ENCODE results near the gene DDIT3. TPM values are rescaled to one million over a fixed set of nuclear protein-coding genes. Genes with fewer than 3 reads are reported as not detected.
A peak's percentile ranks its signal among the peaks of the same experiment; 100 is the strongest.

Gene DDIT3
- total RNA-seq, 1 experiment from 2014 or later = 14.1 TPM

DNA sequence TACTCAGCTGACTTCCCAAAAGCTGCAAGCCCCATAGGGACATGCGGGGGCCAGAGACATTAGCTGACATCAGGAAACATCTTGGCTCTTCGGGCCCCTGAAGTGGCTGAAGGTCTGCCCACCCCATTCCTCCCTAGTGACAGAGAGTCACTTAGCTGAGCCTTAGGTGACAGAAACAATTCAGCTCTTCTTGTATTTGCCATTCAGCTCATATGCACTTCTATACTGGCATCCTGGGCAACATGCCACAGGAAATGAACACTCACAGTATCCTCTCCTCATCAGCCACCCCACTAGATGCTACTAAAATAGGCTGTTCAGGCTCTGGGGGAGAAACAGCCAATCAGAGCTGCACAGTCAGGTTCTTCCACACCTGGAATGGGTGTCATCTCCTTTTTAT lies 23.3 kb upstream of the DDIT3 start:
- Mint-ChIP-seq H3K9me3 (no peaks in the 10 kb centered on the region), H3K36me3 (ENCODE audit: insufficient read depth in 1 of 3, low read depth in 3 of 3) (peaks cover 0 to 41% (median 32%) of the 10 kb centered on the region in 3 experiments; a peak in 6 of 7 replicates), H3K27ac (peak overlapping the region in 1 of 3 experiments; percentile 57; a peak in 1 of 7 replicates), H3K27me3 (ENCODE audit: low read depth) (peaks cover 8% of the 10 kb centered on the region), H3K4me3 (no peak overlapping the region; a peak in 1 of 5 replicates), H3K4me1 (peaks cover 17 to 23% of the 10 kb centered on the region in 2 experiments)
- H3K18ac ChIP-seq (ENCODE audit: insufficient read length, low read depth, low read length) = no peak overlapping the region
- H3K4me1 ChIP-seq (ENCODE audit: insufficient read depth, low read length) = peaks cover 7% of the 10 kb centered on the region
- H4K5ac ChIP-seq (ENCODE audit: insufficient read length, low read depth, low read length) = no peak overlapping the region
- H3K4me2 ChIP-seq (ENCODE audit: insufficient read depth, insufficient read length, low read length) = no peak overlapping the region
- H3K79me1 ChIP-seq (ENCODE audit: insufficient read depth, low read depth, low read length, poor library complexity, severe bottlenecking) = peaks cover 14% of the 10 kb centered on the region
- no peak overlapping the region for H3K23ac ChIP-seq (ENCODE audit: insufficient read length, low read depth, low read length)
- no peak overlapping the region for H2BK5ac ChIP-seq (ENCODE audit: insufficient read length, low read length)
- H3K9me3 ChIP-seq (ENCODE audit: control insufficient read depth, low read depth, low read length) = no peaks in the 10 kb centered on the region
- no peak overlapping the region for H2BK12ac ChIP-seq (ENCODE audit: insufficient read length, low read depth, low read length)
- no peak overlapping the region for H4K8ac ChIP-seq (replicated peaks; ENCODE audit: insufficient read length, low read depth, low read length)
- no peak overlapping the region for H4K91ac ChIP-seq (ENCODE audit: insufficient read length, low read depth, low read length)
- no peak overlapping the region for H2AFZ ChIP-seq (ENCODE audit: low read length)
- TF ChIP-seq, protein P1, sequence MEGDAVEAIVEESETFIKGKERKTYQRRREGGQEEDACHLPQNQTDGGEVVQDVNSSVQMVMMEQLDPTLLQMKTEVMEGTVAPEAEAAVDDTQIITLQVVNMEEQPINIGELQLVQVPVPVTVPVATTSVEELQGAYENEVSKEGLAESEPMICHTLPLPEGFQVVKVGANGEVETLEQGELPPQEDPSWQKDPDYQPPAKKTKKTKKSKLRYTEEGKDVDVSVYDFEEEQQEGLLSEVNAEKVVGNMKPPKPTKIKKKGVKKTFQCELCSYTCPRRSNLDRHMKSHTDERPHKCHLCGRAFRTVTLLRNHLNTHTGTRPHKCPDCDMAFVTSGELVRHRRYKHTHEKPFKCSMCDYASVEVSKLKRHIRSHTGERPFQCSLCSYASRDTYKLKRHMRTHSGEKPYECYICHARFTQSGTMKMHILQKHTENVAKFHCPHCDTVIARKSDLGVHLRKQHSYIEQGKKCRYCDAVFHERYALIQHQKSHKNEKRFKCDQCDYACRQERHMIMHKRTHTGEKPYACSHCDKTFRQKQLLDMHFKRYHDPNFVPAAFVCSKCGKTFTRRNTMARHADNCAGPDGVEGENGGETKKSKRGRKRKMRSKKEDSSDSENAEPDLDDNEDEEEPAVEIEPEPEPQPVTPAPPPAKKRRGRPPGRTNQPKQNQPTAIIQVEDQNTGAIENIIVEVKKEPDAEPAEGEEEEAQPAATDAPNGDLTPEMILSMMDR (conservative IDR thresholded peaks at IDR 0.05) = no peak
- H3K27me3 ChIP-seq (ENCODE audit: insufficient read depth, low read length) = no peaks in the 10 kb centered on the region; the same call in 1 of the 2 replicates
- H3K14ac ChIP-seq (ENCODE audit: insufficient read depth, low read length) = no peak overlapping the region
- peaks cover 6% of the 10 kb centered on the region for H3K23me2 ChIP-seq (ENCODE audit: insufficient read length, low read depth, low read length, poor library complexity, severe bottlenecking)
- no peak overlapping the region for H3K56ac ChIP-seq (ENCODE audit: insufficient read length, low read depth, low read length)
- no peaks in the 10 kb centered on the region; the same call in 1 of the 2 replicates for H3K79me2 ChIP-seq (ENCODE audit: insufficient read depth, low read length)
- no peak overlapping the region for H3T11ph ChIP-seq (ENCODE audit: low read length)
- no peak overlapping the region for H2BK20ac ChIP-seq (ENCODE audit: low read depth, low read length, poor library complexity, severe bottlenecking)
- DNase-seq = no peak
- no peaks in the 10 kb centered on the region for H4K20me1 ChIP-seq (ENCODE audit: control insufficient read depth, insufficient read depth, insufficient read length)
- H2BK15ac ChIP-seq (ENCODE audit: low read depth, low read length) = no peak overlapping the region
- H3K9ac ChIP-seq (ENCODE audit: extremely low read depth, insufficient read length, low read length) = no peak overlapping the region
- no peak overlapping the region for H3K4ac ChIP-seq (ENCODE audit: low read depth, low read length)
- no CpG with 5 or more reads among the region's 2 CpGs for WGBS (ENCODE audit: extremely low coverage, insufficient read length, low lambda C conversion rate)
- no peak overlapping the region for H3K27ac ChIP-seq (ENCODE audit: insufficient read length, low read depth, low read length)
- H2AK5ac ChIP-seq (ENCODE audit: insufficient read length, low read length) = no peak overlapping the region
- H2BK120ac ChIP-seq (ENCODE audit: low read depth, low read length, poor library complexity, severe bottlenecking) = no peak overlapping the region

Data from H9 (cell line).